NOMO-1 treated with DMSO at 0.1 percent for 48 hours (cell line): ENCODE measurements around the gene UGT1A3.
"Not testable (repeated sequence)": the region's sequence is repeated elsewhere in the genome, so short reads cannot be mapped to it uniquely, and the experiment has no call there.

Experiments used
- DNase-seq: peaks from one replicate; lab custom pipeline; 2025; ENCODE audit not compliant: unreplicated experiment; lab: John Stamatoyannopoulos, UW

The UGT1A3 gene

GRCh38 chr2:233728723-233729301 lies at the start of gene UGT1A3:
TSS of gene UGT1A3 (plus strand) at chr2:233729042. CDS start at chr2:233729127, 85 bp downstream.
- no peak for DNase-seq

GRCh38 chr2:233679196-233679595 lies 49.6 kb upstream of the UGT1A3 start:
- DNase-seq, result no peak

GRCh38 chr2:233680361-233681045 lies 48.3 kb upstream of the UGT1A3 start:
- no peak for DNase-seq

- DNase-seq, result no peak
These were observed 47.2 kb upstream of the UGT1A3 start, which contains the start of gene UGT1A7 for GRCh38 chr2:233681521-233682099. TSS of gene UGT1A7 (plus strand) at chr2:233681901. CDS start at chr2:233681938, 37 bp downstream.

- no peak for DNase-seq
These were observed 44.2 kb upstream of the UGT1A3 start for GRCh38 chr2:233684640-233685039.

GRCh38 chr2:233686928-233687327 lies 41.9 kb upstream of the UGT1A3 start:
- DNase-seq, result peak; percentile 31

- DNase-seq, result no peak
These were observed 40.5 kb upstream of the UGT1A3 start for GRCh38 chr2:233688341-233688740.

- no peak for DNase-seq
These were observed 39.8 kb upstream of the UGT1A3 start for GRCh38 chr2:233689031-233689430.

GRCh38 chr2:233689501-233689900 lies 39.3 kb upstream of the UGT1A3 start:
- no peak for DNase-seq

GRCh38 chr2:233690444-233690843 lies 38.4 kb upstream of the UGT1A3 start:
- no peak for DNase-seq

- no peak for DNase-seq
These were observed 37.1 kb upstream of the UGT1A3 start for GRCh38 chr2:233691443-233692433.

- DNase-seq, result no peak
These were observed 36.2 kb upstream of the UGT1A3 start, which contains the start of gene UGT1A6 for GRCh38 chr2:233692648-233693047. TSS of gene UGT1A6 (plus strand) at chr2:233692890. CDS start at chr2:233693005, 115 bp downstream.

GRCh38 chr2:233693963-233694362 lies 34.9 kb upstream of the UGT1A3 start:
- no peak for DNase-seq

GRCh38 chr2:233698740-233699139 lies 30.1 kb upstream of the UGT1A3 start:
- DNase-seq, result no peak

GRCh38 chr2:233699424-233700027 lies 29.3 kb upstream of the UGT1A3 start:
- DNase-seq, result no peak

- no peak for DNase-seq
These were observed 28.7 kb upstream of the UGT1A3 start for GRCh38 chr2:233700028-233700635.

GRCh38 chr2:233700842-233701241 lies 28.0 kb upstream of the UGT1A3 start:
- DNase-seq, result not testable (repeated sequence)

- DNase-seq, result no peak
These were observed 26.6 kb upstream of the UGT1A3 start for GRCh38 chr2:233702238-233702637.

GRCh38 chr2:233705911-233706506 lies 22.8 kb upstream of the UGT1A3 start:
- no peak for DNase-seq

GRCh38 chr2:233706720-233707119 lies 22.1 kb upstream of the UGT1A3 start:
- no peak for DNase-seq
